Suppressor macrophage treated with lipopolysaccharide for 1 hour (primary cell): ENCODE data around the gene TPSD1.
"Not testable (repeated sequence)": the region's sequence is repeated elsewhere in the genome, so short reads cannot be mapped to it uniquely, and the experiment has no call there.

Experiments used
- DNase-seq, 3 donors: peaks; one replicate each; pipeline ENCODE4 v3.0.0-alpha.2; 2020 to 2022

Gene TPSD1

DNA sequence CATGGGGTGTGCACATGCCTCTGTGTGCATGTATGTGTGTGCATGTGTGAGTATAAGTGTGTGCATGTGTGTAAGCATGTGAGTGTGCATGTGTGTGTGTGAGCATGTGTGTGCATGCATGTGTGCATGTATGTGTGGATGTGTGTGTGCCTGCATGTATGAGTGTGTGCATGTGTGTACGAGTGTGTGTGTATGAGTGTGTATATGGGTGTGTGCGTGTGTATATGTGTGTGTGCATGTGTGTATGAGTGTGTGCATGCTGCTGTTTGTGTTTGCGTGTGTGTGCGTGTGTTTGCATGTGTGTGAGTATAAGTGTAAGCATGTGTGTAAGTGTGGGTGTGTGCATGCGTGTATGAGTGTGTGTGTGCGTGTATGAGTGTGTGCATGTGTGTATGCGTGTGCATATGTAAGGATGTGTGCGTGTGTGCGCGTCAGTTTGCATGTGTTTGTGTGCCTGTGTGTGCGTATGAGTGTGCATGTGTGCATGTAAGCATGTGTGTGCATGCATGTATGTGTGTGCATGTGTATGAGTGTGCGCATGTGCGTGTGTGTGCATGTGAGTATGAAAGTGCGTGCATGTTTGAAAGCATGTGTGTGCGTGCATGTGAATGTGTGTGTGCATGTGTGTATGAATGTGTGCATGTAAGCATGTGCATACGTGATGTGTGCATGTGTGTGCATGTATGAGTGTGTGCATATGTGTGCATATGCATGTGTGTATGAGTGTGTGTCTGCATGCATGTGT lies 8.6 kb downstream of the TPSD1 start:
- no peak for DNase-seq

DNA sequence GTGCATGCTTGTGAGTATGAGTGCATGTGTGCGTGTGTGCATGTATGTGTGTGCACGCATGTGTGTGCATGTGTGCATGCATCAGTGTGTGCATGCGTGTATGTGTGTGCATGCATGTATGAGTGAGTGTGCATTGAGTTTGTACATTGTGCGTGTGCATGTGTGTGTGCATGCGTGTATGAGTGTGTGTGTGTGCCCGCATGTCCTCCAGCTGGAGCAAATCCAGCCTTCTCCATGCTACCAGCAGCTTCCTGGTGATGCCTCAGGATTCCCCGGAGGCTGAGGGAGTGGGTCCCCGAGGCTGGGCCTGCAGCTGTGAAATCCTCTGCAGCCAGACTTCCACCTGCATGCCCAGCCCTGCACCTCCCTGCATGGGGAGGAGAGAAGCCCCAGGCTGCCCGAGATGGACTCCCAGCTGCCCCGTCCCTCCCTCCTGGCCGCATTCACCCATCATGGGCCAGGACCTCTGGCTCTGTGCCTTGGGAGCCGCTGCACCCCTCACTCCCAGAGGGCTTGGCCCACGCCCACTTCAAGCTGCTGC lies 9.3 kb downstream of the TPSD1 start:
- DNase-seq, result no peak

DNA sequence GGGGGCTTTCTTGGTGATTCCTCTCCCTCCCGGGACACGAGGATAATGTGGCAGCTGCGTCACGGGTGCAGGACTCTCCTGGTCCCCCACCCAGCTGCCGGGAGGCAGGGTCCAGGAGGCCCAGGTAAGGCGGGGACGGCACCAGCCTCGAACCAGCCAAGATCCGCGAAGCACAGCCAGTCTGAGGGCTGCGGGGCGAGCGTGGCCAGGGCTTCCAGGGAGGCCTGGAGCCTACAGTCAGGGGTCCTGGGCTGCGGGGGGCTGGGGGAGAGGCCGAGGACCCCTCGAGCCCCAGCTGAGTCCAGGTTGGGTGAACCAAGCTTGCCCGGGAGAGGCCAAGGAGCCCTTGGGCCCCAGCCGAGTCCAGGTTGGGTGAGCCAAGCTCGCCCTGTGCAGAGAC lies 10.0 kb downstream of the TPSD1 start:
- no peak for DNase-seq

DNA sequence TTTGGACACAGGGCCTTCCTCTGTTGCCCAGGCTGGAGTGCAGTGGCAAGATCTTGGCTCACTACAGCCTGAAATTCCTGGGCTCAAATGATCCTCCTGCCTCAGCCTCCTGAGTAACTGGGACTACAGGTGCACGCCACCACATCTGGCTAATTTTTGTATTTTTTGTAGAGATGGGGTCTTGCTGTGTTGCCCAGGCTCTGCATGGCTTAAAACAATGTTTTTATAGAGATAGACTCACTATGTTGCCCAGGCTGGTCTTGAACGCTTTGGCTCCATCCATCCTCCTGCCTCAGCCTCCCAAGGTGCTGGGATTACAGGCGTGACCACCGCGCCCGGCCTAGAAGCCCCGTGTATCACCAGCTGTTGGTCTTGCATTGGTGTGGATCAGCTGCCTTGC lies 13.5 kb downstream of the TPSD1 start:
- DNase-seq, result not testable (repeated sequence)

DNA sequence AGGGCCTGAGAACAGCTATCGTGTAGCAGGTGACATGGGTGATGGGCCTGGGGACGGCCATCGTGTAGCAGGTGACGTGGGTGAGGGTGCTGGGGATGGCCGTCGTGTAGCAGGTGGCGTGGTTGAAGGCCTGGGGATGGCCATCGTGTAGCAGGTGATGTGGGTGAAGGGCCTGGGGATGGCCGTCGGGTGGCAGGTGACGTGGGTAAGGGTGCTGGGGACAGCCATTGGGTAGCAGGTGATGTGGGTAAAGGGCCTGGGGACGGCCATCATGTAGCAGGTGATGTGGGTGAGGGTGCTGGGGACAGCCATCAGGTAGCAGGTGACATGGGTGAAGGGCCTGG lies 15.5 kb downstream of the TPSD1 start:
- DNase-seq, result no peak

DNA sequence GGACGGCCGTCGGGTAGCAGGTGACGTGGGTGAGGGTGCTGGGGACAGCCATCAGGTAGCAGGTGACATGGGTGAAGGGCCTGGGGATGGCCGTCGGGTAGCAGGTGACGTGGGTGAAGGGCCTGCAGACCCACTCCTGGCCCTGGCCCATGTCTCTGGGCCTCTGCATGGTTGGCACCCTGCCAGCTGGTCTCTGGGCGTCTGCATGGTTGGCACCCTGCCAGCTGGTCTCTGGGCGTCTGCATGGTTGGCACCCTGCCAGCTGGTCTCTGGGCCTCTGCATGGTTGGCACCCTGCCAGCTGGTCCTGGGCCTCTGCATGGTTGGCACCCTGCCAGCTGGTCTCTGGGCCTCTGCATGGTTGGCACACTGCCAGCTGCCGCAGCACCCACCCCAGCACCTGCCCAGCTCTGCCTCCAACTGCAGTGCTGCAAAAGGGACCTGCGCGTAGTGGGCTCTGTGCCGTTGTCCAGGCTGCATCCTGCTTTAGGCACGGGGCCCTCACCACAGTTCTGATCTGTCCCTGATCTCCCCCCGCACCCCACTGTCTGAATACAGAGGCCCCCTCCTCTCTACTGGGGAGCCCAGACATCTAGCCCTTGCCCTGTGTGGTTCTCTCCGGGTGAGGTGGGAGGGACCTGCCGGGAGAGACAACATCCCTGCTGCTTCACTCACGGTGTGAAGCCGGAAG lies 16.0 kb downstream of the TPSD1 start:
- not testable (repeated sequence) for DNase-seq

DNA sequence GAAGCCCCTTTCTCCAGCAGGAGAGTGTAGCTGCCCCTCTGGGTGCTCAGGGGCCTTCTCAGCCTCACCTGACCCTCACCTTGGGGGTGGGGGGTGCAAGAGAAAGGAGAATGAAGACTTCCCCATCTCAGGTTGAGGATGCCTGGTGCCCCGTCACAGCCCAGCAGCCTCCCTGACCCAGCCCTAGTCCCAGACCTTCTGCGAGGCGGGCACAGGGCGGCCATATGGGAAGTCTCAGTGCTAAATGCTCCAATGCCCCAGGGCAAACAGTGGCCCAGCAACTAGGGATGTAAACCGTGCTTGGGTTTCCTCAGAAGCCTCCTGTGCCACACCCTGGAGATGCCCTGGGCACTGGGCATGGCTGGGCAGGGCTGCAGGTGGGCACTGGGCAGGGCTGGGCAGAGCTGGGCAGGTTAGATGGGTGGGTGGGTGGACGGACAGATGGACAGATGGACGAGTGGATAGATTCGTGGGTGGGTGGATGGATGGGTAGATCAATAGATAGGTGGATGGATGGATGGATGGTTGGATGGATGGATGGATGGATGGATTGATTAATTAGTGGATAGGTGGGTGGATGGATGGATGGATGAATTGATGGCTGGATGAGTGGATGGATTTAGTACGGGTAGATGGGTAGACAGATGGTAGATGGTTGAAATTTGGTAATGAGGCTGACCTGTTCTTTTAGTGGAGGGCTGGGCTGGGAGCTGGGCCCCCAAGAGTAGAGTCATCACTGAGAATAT lies 16.8 kb downstream of the TPSD1 start:
- DNase-seq, result no peak

DNA sequence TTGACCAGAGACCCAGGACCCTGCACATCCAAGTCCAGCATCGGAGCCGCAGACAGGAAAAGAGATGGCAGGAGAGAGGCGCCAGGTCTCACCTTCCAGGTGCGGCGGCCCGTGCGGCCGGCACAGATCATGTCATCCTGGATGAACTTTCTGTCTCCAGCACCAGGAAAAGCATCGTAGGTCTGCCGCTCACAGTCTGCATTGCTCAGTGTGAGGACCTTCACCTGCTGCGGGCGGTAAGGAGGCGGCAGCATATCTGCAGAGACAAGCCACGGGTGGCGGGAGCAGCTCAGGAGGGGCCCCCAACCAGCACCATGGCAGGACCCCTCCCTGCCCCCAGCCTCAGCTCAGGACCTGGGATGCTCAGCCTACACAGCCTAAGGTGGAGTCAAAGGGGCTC lies 17.9 kb downstream of the TPSD1 start:
- DNase-seq, result no peak

DNA sequence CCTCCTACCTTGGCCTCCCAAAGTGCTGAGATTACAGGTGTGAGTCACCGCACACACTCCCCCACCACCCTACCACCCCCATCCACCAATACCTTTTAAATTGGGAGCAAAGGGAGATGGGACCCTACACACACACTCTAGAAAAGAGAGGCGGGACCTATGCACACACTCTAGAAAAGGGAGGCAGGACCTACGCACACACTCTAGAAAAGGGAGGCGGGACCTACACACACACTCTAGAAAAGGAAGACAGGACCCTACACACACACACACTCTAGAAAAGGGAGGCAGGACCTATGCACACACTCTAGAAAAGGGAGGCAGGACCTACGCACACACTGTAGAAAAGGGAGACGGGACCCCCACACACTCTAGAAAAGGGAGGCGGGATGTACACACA lies 18.9 kb downstream of the TPSD1 start:
- DNase-seq, result no peak

DNA sequence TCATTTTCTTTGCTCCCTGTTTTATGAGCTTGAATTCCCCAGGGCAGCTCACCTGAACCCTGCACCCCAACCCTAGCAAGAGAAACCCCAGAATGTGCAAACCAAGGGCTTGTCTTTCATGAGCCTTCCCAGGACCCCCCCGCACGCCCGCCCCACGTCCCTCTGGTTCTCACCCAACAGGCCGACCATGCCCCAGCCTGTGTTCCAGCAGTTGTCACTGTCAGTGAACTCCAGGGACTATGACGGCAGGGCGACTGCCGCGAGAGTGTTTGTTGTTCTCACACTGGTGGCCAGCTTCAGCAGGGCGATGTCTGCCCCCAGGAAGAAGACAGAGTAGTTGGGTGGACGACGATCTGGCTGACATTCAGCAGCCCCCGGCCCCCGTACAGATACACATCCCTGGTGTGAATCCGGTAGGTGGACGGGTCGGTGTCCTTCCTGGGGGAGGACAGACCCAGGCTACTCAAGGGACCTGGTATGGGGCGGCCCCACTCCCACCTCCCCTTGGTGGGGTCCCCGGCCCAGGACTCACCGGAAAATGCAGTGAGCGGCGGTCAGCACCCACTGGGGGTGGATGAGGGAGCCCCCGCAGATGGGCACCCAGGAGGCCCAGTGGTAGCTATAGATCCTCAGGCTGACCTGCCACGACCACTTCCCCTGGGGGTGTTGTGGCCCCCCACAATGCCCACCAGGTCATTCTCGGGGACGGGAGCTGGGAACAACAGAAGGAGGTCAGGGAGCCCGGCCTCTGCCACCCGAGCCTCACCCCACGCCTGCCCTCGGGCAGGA lies 20.1 kb downstream of the TPSD1 start:
- DNase-seq, result no peak

DNA sequence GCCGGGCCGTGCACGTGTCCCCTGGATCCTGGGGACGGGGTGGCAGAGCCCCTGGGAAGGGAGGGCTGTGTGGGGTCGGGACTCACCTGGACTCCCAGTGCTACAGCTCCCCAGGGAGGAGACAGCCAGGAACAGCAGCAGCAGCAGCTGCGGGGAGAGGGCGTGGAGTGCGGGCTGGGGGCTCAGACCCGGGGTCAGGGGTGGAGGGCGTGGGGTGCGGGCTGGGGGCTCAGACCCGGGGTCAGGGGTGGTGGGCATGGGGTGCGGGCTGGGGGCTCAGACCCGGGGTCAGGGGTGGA lies 20.7 kb downstream of the TPSD1 start:
- no peak for DNase-seq

DNA sequence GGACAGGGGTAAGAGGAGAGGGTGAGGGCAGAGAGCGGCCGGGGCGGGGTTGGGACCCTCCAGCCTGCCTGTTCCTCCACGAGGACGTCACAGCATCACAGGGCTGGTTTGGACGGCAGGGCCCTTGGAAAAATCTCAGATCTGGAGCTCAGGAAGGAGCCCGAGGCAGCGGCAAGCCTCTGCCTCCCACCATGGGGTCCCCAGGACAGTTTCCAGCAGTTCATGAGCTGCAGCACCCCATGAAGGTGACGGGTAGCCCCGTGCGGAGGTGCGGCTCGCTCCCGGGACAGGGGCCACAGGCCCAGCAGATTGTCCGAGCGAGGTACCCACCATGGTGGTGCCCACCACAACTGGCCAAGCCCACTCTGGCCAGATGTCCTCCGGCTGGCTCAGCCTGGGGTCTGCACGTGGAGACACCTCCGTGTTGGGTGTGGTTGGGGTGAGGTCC lies 21.3 kb downstream of the TPSD1 start:
- no peak for DNase-seq

DNA sequence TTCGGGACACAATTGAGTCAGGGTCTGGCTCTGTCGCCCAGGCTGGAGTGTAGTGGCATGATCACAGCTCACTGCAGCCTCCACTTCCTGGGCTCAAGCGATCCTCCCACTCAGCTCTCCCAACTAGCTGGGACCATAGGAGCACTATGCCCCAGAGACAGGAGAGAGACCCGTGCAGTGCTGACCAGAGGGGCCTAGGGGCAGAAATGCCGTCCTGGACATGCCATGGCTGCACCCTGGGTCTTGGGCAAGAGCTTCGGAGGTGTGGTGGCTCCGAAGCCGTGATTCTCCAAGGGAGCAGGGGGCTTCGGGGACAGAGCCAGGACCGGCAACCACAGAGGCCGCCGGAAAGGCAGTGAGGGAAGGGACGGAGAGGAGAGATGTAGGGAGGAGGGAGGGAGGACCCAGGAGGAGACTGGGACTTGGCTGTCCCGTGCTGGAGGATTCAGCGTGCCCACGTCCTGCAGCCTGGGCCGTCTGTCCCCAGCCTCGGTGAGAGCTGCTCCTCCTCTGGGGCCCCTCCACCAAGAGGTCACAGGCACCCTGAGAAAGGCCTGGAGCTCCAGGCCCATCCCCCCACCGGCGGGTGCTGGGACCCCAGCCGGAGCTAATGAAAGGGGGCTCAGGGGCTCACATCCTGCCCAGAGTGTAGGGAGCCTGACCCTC lies 21.9 kb downstream of the TPSD1 start:
- no peak for DNase-seq

DNA sequence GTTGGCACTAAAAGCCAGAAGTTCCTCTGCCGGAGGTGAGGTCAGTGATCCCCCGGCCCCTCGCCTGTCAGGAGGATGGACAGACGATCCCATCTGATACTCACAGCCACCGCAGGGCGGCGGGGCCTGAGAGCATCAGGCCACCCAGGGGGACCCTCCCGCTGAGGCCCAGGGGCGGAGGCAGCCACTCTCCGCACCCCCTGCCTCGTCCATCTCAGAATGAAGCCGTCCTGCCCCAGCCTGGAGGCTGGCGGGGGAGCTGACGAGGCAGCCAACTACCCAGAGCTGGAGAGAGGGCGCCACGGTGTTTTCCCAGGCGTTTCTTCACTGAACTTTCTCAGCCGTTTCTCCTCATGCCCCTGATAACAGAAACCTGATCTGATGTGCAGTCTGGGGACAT lies 22.6 kb downstream of the TPSD1 start:
- DNase-seq, result peak in 1 of 3 donors; percentile 32

DNA sequence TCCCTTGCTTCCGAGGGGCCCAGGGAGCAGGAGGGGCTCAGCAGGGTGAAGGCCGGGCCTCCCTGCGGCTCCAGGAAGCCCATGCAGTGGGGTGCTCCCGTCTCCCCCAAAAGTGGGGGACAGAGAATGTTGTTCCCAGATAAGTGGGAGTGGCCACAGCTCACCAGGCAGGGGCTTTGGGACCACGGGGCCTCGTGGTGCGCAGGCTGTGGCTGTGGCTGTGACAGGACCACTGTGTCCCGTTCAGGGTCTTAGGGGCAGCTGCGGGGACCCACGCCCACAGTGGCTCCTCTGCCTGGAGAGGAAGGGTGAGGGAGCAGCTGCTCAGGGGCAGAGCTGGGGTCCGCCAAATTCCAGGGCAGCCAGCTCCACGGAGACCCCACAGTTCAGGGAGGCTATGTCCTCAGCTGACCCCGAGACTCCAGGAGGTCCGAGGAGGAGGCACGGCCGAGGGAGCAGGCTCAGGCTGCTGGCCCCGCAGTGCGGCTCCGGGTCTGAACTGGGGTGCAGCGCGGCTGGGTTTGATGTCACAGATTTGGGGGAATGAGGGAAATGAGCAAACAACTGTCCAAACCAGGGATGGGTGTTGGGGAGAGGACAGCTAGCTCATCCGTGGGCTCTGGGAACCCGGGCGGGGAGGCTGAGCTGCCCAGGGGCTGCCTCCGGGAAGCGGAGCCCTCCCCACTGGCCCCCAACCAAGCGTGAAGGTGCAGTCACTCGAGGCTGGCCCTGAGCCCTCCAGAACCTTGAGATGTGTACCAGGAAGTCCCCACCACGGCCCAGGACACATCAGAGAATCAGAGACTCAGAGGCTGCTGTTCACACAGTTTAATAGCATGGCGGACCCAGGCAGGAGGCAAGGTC lies 23.4 kb downstream of the TPSD1 start:
- DNase-seq, result no peak

DNA sequence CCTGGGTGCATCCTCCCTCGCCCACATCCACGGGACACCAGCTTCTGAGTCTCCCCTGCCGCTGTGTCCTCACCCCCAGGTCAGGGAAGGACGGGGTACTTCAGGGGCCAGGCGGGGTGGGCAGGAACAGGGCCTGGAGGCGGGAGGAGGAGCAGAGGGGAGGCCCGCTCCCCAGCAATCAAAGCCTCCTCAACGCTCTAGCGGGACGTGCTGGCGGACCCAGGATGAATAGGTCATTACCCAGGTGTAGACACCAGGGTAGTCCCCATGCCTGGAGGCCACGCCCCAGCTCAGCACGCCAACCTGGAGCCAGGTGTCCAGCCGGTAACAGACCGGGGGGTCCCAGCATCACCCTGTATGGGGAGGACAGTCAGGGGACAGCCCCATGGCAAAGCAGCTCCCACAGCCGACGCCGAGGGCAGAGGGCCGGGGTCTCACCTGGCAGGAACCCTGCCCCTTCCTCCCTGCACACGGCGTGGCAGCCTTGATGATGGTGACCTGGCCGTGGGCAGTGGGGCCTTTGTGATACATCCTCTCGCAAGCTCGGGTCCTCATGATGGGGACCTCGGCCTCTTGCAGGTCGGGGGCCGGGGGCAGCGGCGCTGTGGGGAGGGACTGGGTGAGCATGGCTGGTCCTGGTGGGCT lies 24.2 kb downstream of the TPSD1 start:
- DNase-seq, result no peak

DNA sequence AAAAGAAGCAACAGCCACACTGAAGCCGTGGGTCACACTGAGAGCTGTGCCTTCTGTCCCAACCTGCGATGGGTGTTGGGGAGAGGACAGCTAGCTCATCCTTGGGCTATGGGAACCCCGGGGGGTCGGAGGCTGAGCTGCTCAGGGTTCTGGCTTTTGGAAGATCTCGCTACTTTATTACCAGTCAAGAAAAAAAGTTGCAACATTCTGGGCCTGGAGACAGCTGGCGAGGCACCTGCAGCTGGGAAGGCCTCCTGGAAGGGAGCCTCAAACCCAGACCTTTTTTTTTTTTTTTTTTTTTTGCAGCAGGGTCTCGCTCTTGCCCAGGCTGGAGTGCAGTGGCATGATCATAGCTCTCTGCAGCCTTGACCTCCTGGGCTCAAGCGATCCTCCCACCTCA lies 24.9 kb downstream of the TPSD1 start:
- no peak for DNase-seq

DNA sequence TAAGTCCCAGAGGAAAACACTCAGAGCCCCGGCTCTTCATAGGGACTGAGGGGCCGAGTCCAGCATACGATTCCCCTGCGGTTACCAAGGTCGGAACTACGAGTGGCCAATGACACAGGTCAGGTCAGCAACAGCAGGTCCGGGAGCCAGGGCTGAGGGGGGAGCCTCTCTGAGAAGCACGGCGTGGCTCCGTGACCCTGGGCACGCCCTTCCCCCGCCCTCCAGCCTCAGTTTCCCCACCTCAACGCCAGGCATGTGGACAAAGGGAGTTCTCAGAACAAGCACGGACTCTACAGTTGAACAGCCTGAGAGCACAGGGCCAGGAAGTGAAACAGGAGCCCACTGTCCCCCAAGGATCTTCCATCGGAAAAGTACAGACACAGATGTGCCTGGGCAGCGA lies 25.6 kb downstream of the TPSD1 start:
- DNase-seq, result no peak

DNA sequence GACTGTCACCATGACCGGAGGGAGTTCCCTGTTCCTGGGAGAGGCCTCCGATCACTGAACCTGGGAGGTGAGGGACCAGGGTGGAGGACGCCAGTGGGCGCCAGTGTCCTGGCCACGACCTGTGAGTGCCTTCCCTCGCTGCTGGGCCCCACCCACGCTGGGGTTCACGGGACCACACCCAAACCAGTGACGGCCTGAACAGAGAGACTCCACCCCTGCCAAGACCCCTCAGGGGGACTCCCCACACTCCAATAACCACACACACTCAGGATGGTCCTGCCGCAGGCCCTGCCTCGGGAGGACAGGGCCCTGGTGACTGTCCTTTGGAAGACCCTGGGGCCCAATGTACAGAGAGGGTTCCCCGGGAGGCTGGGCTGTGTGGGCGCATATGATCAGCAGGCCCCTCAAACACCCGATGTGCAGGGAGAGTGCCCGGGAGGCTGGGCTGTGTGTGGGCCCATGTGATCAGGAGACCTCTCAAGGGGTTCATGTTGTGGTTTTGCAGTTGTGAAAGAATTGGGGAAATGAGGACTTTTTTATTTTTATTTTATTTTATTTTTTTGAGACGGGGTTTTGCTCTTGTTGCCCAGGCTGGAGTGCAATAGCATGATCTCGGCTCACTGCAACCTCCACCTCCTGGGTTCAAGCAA lies 26.6 kb downstream of the TPSD1 start:
- peak in 1 of 3 donors; percentile 28 for DNase-seq

DNA sequence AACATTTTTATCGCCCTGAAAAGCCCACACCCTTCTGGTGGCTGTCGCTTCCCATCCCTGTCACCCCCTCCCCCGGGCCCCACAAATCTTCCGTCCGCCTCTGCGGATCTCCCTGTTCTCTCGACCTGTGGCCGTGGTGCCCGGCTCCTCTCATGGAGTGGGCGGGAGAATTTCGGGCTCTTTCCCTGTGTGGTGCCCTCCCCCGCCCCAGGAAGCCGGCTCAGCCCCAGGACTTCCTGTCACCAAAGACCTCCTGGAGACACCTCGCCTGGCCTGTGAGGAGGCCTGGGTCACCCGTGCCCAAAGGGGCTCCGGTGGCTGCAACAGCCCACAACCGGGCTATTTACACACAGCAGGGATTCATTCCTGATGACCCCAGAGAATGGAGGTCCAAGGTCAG lies 27.4 kb downstream of the TPSD1 start:
- DNase-seq, result peak in 1 of 3 donors; percentile 37
